GM12872 (cell line): ENCODE results near the gene ZSCAN22.

ENCODE experiments used
- TF ChIP-seq, protein P1 (sequence below): IDR thresholded peaks from 3 replicates; pipeline ENCODE4 v1.5.1; 2011; ENCODE audit warnings: low read depth, mild to moderate bottlenecking, low read length, moderate library complexity; ENCODE audit not compliant: insufficient read depth

ZSCAN22 gene

DNA sequence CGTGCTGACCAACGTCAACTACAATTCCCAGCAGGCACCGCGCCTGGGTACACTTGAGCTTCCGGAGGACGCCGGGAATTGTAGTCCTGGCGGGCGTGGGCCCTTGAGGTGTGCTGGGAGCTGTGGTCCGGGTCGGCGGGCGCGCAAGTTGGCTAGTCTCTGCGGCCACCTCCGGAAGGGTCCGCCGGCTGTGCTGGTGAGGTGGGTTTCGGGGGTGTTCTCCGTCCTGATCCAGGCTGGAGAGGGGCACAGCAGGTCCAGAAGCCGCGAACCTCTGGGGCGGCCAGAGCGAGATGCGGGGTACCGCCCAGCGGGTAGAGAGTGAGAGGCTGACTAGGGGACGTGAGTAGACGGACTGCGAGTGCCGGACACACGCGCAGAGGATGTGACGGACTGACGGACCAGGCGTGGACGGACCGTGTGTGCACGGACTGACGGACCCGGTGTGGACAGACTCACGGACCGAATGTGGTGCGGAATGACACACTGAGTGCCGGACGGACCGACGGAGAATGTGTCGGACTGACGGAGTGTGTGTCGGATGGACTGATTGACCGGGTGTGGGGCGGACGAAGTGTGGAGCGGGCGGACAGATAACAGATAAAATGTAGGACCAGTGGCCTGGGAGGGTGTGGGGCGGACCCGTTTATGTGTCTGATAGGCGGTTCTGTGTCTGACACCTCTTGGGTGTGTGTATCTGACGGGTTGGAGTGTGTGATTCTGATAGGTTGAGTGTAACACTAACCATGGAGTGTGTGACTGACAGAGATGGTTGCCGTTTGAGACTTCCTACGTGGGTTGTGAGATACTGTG, at the start of gene ZSCAN22:
TSS of gene ZSCAN22 (plus strand) at position 81 of the 813 bp plus-strand sequence. CDS start 7,809 bp downstream, outside the sequence.
- TF ChIP-seq, protein P1, sequence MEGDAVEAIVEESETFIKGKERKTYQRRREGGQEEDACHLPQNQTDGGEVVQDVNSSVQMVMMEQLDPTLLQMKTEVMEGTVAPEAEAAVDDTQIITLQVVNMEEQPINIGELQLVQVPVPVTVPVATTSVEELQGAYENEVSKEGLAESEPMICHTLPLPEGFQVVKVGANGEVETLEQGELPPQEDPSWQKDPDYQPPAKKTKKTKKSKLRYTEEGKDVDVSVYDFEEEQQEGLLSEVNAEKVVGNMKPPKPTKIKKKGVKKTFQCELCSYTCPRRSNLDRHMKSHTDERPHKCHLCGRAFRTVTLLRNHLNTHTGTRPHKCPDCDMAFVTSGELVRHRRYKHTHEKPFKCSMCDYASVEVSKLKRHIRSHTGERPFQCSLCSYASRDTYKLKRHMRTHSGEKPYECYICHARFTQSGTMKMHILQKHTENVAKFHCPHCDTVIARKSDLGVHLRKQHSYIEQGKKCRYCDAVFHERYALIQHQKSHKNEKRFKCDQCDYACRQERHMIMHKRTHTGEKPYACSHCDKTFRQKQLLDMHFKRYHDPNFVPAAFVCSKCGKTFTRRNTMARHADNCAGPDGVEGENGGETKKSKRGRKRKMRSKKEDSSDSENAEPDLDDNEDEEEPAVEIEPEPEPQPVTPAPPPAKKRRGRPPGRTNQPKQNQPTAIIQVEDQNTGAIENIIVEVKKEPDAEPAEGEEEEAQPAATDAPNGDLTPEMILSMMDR, result no peak

DNA sequence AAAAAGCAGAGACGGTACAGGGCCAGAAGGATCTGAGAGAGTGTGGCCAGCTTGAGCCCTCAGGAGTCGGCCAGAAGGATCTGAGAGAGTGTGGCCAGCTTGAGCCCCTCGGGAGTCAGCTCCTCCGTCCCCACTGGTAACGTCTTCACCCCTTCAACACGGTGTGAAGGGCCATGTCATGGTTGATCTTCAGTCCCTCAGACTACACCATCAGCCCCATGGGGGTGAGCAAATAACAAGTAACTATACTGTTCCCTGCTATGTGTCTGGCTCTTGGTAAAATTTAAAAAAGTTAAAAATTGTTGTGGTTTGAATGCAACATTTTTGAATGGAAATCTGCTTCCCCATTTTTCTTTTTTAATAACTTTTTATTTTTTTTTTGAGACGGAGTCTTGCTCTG, 49.6 kb upstream of the ZSCAN22 start:
- TF ChIP-seq, protein P1, result no peak

DNA sequence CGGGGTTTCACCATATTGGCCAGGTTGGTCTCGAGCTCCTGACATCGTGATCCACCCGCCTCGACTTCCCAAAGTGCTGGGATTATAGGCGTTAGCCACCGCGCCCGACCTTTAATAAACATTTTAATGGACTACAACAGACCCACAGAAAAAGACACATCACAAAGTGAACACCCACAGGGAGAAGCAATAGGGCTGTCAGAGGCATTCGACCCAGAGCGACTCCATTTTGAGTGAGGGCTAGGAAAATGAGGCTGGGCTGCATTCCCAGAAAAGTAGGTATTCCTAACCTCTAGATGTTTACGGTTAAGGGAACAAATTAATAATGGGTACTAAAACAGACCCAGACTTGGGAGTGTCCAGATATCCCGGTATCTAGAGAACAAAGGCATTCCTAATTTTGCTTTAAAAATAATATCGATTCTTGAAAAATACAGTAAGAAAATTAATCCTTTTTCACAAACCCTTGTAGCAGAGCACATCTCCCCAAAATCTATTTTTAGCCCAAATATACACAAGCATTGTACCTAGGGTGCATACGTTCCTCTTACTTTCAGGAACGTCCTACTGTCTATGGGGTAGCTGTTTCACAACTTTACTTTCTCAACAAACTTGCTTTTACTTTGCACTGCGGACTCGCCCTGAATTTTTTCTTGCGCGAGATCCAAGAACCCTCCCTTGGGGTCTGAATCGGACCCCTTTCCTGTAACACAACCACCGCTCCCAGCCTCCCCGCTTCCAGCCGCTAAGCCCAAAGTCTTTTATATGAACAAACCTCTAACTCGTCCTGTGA, 48.9 kb upstream of the ZSCAN22 start:
- TF ChIP-seq, protein P1, result no peak

DNA sequence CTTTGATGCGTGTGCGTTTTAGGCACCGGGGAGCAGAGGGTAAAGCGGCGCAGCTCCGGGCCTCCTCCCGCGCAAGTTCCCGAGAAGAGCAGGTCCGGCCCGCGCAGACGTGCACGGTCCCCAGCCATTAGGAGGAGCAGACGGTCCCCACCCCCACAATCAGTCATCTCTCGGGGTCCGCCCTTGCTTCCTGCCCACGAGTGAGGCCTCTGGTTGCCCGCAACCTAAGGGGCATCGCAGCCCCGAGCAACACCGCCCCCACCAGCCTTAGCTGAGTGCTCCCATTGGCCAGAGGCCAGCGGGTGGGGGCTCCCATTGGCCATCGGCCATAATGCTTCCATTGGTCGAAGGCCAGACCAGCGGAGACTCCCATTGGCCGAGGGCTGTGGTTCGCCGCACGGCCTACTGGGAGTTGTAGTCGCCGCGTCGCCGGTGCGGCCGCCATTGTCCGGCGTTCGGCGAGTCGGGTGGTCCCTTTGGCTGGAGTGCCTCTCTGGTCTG, 48.2 kb upstream of the ZSCAN22 start, which contains the start of gene ZNF8:
TSS of gene ZNF8 (plus strand) at position 415 of the 501 bp plus-strand sequence. CDS start 127 bp downstream, outside the sequence.
- TF ChIP-seq, protein P1, result no peak

DNA sequence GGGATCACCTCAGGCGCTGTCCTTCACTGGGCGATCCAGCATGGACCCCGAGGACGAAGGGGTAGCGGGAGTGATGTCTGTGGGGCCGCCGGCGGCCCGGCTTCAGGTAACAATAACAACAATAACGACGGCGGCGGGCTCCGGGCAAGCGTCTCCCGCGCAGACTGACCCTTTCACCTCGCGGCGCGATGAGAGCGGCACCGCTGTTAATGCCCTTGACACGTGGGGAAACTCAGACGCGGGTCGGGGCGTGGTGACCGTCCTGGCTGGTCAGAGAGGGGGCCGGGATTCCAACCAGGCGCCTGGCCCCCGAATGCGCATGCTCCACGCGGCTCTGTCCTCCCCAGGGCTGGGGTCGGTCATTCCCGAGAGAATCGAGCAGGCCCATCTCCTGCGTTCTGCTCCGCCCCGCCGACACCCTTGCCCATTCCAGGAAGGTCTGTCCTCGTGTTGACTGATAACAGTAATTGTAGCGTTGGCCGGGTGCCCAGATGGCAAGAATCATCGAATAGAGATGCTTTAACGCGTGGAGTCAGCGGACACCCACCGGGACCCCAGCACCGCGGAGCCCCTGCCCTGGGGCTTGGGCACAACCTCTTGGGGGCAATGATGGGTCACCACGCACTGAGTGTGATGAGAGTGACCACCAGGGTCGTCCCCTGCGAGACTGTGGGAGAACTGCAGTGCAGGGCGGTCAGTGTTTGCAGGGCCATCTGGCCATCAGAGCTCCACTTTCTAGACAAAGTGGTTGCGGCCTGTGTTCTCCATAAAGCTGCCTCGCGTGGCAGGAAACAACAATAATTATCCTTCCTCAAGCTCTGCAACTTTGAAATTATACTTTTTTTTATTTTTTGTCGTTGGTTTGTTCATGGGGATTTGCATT, 47.5 kb upstream of the ZSCAN22 start:
- TF ChIP-seq, protein P1, result no peak

DNA sequence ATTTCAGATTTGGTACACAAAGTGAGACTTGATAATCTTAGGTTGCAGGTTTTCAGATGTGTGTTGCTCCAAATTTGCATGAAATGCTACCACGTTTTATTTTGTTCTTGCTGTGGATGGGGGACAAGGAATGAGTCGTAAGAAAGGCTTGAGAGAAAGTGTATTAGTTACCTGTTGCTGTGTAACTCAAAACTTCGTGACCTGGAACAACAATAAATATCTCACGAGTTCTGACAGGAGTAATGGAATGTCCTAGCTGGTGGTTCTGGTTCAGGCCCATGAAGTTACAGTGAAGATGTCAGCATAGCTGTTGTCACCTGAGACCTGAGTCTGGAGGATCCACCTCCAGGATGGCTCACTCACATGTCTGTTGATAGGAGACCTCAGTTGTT, 46.9 kb upstream of the ZSCAN22 start:
- TF ChIP-seq, protein P1, result no peak

DNA sequence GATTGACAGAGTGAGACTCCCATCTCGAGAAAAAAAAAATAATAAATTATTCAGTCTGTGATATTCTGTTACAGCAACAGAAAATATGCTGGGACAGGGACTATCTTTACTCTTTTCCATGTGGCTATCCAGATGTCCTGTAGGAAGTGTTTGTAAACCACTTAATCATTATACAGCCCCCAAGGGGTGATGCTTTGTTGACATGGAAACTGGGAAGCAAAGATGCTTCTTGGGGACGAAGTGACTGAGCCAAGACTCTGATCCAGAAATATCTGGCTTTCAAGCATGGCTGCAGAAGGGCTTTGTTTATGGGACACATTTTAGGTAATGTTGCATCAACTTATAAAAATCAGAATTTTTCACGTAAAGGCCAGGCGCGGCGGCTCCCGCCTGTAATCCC, 42.6 kb upstream of the ZSCAN22 start:
- TF ChIP-seq, protein P1, result no peak
